HEK293 (cell line): ENCODE measurements around the gene YDJC.

Experiments
- CTCF ChIA-PET: fragments of 350-600 bp; formaldehyde crosslinking; extraction: SDS; loops from one replicate; lab custom pipeline; 2021; ENCODE audit warnings: antibody characterized with exemption; lab: Yijun Ruan, JAX
- POLR2A ChIA-PET: fragments of 300-600 bp; formaldehyde crosslinking; extraction: SDS; loops from one replicate; lab custom pipeline; 2020; ENCODE audit warnings: antibody characterized with exemption, inconsistent platforms; lab: Yijun Ruan, JAX
- H3K27ac ChIP-seq: fragments of 200-500 bp; sonication (Bioruptor generic); 2 replicates; pipeline ENCODE4 v1.5.1; 2014; ENCODE audit warnings: low read depth, low read length, control low read depth, inconsistent platforms; ENCODE audit errors: extremely low read depth
- H3K36me3 ChIP-seq, 2 experiments: fragments of 200-500 bp in 1 of 2; sonication (Bioruptor generic) in 1 of 2; 1 replicate in 1 of 2; 2 replicates in 1 of 2; pipeline ENCODE4 v1.5.1; 2014 to 2017; ENCODE audit warnings: inconsistent platforms in 2 of 2, low read length in 2 of 2; ENCODE audit not compliant: control insufficient read depth in 2 of 2, insufficient read depth in 1 of 2
- H3K4me1 ChIP-seq: fragments of 200-500 bp; sonication (Bioruptor generic); 2 replicates; pipeline ENCODE4 v1.5.1; 2014; ENCODE audit warnings: mild to moderate bottlenecking, low read length, inconsistent platforms; ENCODE audit not compliant: control insufficient read depth, insufficient read depth
- H3K4me3 ChIP-seq: 2 replicates; pipeline ENCODE4 v1.5.1; 2011; ENCODE audit warnings: low read depth, mild to moderate bottlenecking, control low read depth, low read length, moderate library complexity
- H3K9me3 ChIP-seq: fragments of 200-500 bp; sonication (Bioruptor generic); 2 replicates; pipeline ENCODE4 v1.5.1; 2014; ENCODE audit warnings: low read depth, low read length, inconsistent platforms; ENCODE audit not compliant: control insufficient read depth, insufficient read depth
- EGR2 ChIP-seq: fragments of 450-650 bp; formaldehyde crosslinking; IDR thresholded peaks from 2 replicates; pipeline ENCODE4 v1.5.1; 2016; ENCODE audit warnings: low read depth, missing biosample characterization, missing genetic modification characterization
- IKZF3 ChIP-seq: fragments of 450-650 bp; IDR thresholded peaks from 2 replicates; pipeline ENCODE4 v1.5.0; 2018; ENCODE audit warnings: missing biosample characterization, mild to moderate bottlenecking, missing genetic modification characterization, moderate library complexity
- KLF1 ChIP-seq: fragments of 450-650 bp; formaldehyde crosslinking; IDR thresholded peaks from 2 replicates; pipeline ENCODE4 v1.5.1; 2016; ENCODE audit warnings: missing biosample characterization, missing genetic modification characterization
- KLF16 ChIP-seq: fragments of 450-650 bp; formaldehyde crosslinking; IDR thresholded peaks from 2 replicates; pipeline ENCODE4 v1.5.1; 2017; ENCODE audit warnings: missing biosample characterization, missing genetic modification characterization
- ZBTB48 ChIP-seq: fragments of 450-650 bp; formaldehyde crosslinking; IDR thresholded peaks from 2 replicates; pipeline ENCODE4 v1.5.1; 2016; ENCODE audit warnings: missing biosample characterization, missing genetic modification characterization
- ZNF121 ChIP-seq: fragments of 450-650 bp; formaldehyde crosslinking; IDR thresholded peaks from 2 replicates; pipeline ENCODE4 v1.5.1; 2016; ENCODE audit warnings: missing biosample characterization, missing genetic modification characterization
- ZNF133 ChIP-seq: fragments of 450-650 bp; formaldehyde crosslinking; IDR thresholded peaks from 2 replicates; pipeline ENCODE4 v1.5.1; 2016; ENCODE audit warnings: missing biosample characterization, missing genetic modification characterization
- ZNF24 ChIP-seq: fragments of 450-650 bp; formaldehyde crosslinking; IDR thresholded peaks from 2 replicates; pipeline ENCODE4 v1.5.1; 2016; ENCODE audit warnings: missing biosample characterization, missing genetic modification characterization
- TF ChIP-seq, protein P1 (sequence below): fragments of 450-650 bp; formaldehyde crosslinking; conservative IDR thresholded peaks from 2 replicates; pipeline ENCODE4 v1.5.1; 2016; ENCODE audit warnings: low read depth, missing biosample characterization, missing genetic modification characterization

The YDJC gene

DNA sequence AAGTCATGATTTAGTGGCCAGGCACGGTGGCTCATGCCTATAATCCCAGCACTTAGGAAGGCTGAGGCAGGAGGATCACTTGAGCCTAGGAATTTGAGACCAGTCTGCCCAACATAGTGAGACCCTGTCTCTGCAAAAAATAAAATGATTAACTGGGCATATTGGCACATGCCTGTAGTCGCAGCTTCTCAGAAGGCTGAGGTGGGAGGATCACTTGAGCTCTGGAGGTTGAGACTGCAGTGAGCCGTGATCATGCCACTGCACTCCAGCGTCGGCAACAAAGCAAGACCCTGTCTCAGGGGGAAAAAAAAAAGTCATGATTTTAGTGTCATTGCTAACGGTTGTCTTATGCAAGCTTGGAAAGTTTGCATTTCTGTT lies 50.4 kb downstream of the YDJC start:
- Histone ChIP-seq H3K27ac (no peak overlapping the region), H3K36me3 (peaks cover 0 to 15% of the 10 kb centered on the region in 2 experiments; a peak in 2 of 3 replicates), H3K4me3 (no peak overlapping the region), H3K9me3 (no peaks in the 10 kb centered on the region), H3K4me1 (peaks cover 10% of the 10 kb centered on the region; the same call in 1 of the 2 replicates)
- CTCF ChIA-PET, result interaction anchor here (0.7 to 1.7 kb wide), 4 partner anchors 15 to 64 kb away, joined by 3 to 6 read pairs (median 5); no protein-coding TSS in a partner anchor
- no peak for TF ChIP-seq ZBTB48 (tag by site-specific recombination)
- peak; percentile 39; the same call in 1 of the 2 replicates for TF ChIP-seq ZNF121 (tag by site-specific recombination)
- no peak for TF ChIP-seq ZNF24 (tag by site-specific recombination)
- TF ChIP-seq EGR2 (tag by site-specific recombination), result no peak
- no peak for TF ChIP-seq ZNF133 (tag by site-specific recombination)
- TF ChIP-seq KLF16, result no peak
- no peak for TF ChIP-seq KLF1 (tag by site-specific recombination)
- peak; percentile 21; the same call in 1 of the 2 replicates for TF ChIP-seq IKZF3
- TF ChIP-seq, protein P1, sequence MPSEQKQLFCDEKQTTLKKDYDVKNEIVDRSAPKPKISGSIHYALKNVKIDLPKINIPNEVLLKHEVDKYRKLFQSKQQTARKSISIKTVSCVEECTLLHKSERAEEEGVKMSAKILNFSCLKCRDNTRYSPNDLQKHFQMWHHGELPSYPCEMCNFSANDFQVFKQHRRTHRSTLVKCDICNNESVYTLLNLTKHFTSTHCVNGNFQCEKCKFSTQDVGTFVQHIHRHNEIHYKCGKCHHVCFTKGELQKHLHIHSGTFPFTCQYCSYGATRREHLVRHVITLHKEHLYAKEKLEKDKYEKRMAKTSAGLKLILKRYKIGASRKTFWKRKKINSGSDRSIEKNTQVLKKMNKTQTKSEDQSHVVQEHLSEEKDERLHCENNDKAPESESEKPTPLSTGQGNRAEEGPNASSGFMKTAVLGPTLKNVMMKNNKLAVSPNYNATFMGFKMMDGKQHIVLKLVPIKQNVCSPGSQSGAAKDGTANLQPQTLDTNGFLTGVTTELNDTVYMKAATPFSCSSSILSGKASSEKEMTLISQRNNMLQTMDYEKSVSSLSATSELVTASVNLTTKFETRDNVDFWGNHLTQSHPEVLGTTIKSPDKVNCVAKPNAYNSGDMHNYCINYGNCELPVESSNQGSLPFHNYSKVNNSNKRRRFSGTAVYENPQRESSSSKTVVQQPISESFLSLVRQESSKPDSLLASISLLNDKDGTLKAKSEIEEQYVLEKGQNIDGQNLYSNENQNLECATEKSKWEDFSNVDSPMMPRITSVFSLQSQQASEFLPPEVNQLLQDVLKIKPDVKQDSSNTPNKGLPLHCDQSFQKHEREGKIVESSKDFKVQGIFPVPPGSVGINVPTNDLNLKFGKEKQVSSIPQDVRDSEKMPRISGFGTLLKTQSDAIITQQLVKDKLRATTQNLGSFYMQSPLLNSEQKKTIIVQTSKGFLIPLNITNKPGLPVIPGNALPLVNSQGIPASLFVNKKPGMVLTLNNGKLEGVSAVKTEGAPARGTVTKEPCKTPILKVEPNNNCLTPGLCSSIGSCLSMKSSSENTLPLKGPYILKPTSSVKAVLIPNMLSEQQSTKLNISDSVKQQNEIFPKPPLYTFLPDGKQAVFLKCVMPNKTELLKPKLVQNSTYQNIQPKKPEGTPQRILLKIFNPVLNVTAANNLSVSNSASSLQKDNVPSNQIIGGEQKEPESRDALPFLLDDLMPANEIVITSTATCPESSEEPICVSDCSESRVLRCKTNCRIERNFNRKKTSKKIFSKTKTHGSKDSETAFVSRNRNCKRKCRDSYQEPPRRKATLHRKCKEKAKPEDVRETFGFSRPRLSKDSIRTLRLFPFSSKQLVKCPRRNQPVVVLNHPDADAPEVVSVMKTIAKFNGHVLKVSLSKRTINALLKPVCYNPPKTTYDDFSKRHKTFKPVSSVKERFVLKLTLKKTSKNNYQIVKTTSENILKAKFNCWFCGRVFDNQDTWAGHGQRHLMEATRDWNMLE (tag by site-specific recombination), result no peak
- POLR2A ChIA-PET, result interaction anchor here (1.1 to 1.7 kb wide), 2 partner anchors 10 to 20 kb away, joined by 4 to 7 read pairs; no protein-coding TSS in a partner anchor
